Esophagus squamous epithelium (tissue), 4 donors: ENCODE data around the gene BLOC1S1.

ENCODE experiments used
- CTCF ChIP-seq, 6 experiments: fragments of 450-650 bp in 4 of 6; fragments of 200-600 bp in 2 of 6; sonication (generic) in 2 of 6; IDR thresholded peaks; one replicate each; pipeline ENCODE4 v1.5.1; 2016 to 2019; ENCODE audit warnings: antibody characterized with exemption in 6 of 6, mild to moderate bottlenecking in 4 of 6, moderate library complexity in 4 of 6
- POLR2A ChIP-seq, 4 donors: fragments of 450-650 bp; IDR thresholded peaks; one replicate each; pipeline ENCODE4 v1.6.1; 2017; ENCODE audit warnings: antibody characterized with exemption in 4 of 4, mild to moderate bottlenecking in 4 of 4, moderate library complexity in 3 of 4

DNA sequence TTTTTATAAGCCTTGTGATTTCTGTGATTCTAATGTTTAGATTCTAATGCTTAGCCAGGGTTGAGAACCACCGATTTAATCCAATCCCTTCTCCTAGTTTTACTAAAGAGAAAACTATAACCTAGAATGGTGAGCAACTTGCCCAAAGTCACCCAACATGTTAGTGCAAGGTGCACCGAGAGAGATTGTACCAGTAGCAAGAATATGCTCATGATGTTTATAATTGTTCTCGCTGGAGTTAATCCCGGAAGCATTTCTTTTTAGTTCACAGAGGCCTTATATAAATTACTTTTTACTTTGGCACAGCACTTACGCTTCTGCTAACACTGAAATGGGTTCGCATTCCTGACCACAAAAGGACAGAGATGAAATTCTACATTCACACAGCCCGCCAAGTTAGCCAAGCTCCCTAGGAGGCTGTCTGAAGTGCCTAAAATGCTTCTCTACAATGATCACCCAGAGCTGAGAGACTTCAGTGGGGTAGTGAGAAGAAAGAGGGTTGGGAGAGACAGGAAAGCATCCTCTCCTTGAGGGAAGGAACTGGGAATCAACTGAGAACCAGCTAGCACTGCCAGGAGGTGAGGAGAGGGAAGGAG lies 579 bp upstream of the BLOC1S1 start:
- no peak for TF ChIP-seq CTCF (IDR thresholded peaks at IDR 0.05)
- no peak for TF ChIP-seq POLR2A (IDR thresholded peaks at IDR 0.05)
